Measurements from ENCODE around the gene KCNJ16.
A peak's percentile ranks its signal among the peaks of the same experiment; 100 is the strongest.

KCNJ16 gene

DNA sequence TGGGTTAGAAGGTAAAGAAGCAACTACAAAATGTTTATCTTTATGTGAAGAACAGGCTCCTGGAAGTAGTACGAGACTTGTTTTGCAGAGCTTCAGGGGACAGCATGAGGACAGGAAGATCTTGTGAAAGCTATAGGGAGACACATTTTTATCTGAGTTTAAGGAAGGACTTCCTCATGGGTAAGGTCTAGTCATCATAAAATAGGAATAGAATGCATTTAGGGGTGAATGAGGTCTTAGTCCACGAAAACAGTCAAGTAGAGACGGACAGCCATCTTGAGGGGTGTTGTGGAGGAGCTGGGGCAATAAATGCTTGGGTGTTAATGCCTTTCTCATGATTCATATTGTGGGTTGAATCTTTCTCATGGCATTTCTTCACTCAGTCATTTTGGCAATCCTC is 24.3 kb downstream of the KCNJ16 start:
- peak overlapping the region; percentile 64; the same call in 1 of the 2 replicates for H2AFZ ChIP-seq (ENCODE audit: low read length)
- H4K20me1 ChIP-seq (ENCODE audit: insufficient read depth, low read length, poor library complexity, severe bottlenecking), result no peaks in the 10 kb centered on the region
- TF ChIP-seq EZH2phosphoT487 (IDR thresholded peaks at IDR 0.05; ENCODE audit: borderline replicate concordance), result no peak
- TF ChIP-seq, protein P1, sequence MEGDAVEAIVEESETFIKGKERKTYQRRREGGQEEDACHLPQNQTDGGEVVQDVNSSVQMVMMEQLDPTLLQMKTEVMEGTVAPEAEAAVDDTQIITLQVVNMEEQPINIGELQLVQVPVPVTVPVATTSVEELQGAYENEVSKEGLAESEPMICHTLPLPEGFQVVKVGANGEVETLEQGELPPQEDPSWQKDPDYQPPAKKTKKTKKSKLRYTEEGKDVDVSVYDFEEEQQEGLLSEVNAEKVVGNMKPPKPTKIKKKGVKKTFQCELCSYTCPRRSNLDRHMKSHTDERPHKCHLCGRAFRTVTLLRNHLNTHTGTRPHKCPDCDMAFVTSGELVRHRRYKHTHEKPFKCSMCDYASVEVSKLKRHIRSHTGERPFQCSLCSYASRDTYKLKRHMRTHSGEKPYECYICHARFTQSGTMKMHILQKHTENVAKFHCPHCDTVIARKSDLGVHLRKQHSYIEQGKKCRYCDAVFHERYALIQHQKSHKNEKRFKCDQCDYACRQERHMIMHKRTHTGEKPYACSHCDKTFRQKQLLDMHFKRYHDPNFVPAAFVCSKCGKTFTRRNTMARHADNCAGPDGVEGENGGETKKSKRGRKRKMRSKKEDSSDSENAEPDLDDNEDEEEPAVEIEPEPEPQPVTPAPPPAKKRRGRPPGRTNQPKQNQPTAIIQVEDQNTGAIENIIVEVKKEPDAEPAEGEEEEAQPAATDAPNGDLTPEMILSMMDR (conservative IDR thresholded peaks at IDR 0.05; ENCODE audit: low read length), result no peak
- peak overlapping the region; percentile 10 for H3K4me3 ChIP-seq (ENCODE audit: low read length, poor library complexity, severe bottlenecking)
- H3K9me2 ChIP-seq (replicated peaks; ENCODE audit: low read depth, low read length), result no peaks in the 10 kb centered on the region
- H3K27me3 ChIP-seq (ENCODE audit: insufficient read depth, low read length, poor library complexity, severe bottlenecking), result no peaks in the 10 kb centered on the region
- peaks cover 39% of the 10 kb centered on the region for H3K4me1 ChIP-seq (ENCODE audit: insufficient read depth, low read length, poor library complexity, severe bottlenecking)
- H3K36me3 ChIP-seq (ENCODE audit: insufficient read depth, low read length), result no peaks in the 10 kb centered on the region
- H3K79me2 ChIP-seq (ENCODE audit: insufficient read depth, low read length), result no peaks in the 10 kb centered on the region
- peak overlapping the region; percentile 57 for H3K4me2 ChIP-seq (ENCODE audit: low read depth, low read length, poor library complexity, severe bottlenecking)
- H3K9me3 ChIP-seq (ENCODE audit: insufficient read depth, low read depth, low read length), result no peaks in the 10 kb centered on the region
- peak overlapping the region; percentile 51 for H3K9ac ChIP-seq (ENCODE audit: low read depth, low read length, poor library complexity, severe bottlenecking)
- H3F3A ChIP-seq (ENCODE audit: low read depth), result no peaks in the 10 kb centered on the region

DNA sequence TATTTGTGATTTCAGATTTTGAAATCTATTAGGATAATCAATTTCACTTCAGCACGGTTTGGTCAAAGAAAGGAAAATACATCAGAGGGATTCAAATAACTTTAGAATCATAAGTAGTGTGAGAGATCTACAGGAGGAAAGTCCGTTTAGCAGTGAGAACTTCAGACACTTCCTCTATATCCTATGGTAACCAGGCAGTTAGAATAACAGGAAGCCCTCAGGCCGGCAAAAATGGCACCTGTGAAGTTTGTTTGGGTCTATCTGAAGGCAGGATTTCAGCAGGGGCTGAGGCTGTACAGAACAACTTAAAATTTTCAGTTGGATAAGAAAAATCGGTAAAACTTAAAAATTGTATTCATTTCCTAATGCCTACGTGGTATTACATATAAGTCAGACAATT is 24.9 kb downstream of the KCNJ16 start:
- TF ChIP-seq, protein P1 (conservative IDR thresholded peaks at IDR 0.05; ENCODE audit: low read length), result no peak
- TF ChIP-seq EZH2phosphoT487 (IDR thresholded peaks at IDR 0.05; ENCODE audit: borderline replicate concordance), result no peak
- H3K9ac ChIP-seq (ENCODE audit: low read depth, low read length, poor library complexity, severe bottlenecking), result peak overlapping the region; percentile 51

DNA sequence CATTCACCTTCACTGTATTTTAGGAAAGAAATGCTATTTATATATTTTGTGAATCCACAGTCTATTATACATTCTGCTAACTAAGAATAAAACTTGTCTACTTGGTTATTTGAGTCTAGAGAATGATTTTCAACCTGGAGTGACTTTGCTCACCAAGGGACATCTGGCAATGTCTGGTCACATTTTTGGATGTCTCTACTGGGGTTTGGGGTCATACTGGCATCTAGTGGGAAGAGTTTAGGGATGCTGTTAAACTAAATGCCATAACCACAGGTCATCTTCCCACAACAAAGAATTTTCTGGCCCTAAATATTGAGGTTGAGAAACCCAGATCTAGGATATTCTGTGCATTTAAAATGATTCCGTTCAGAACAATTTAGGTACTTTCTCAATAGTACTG is 26.0 kb downstream of the KCNJ16 start:
- TF ChIP-seq EZH2phosphoT487 (IDR thresholded peaks at IDR 0.05; ENCODE audit: borderline replicate concordance), result no peak
- TF ChIP-seq, protein P1 (conservative IDR thresholded peaks at IDR 0.05; ENCODE audit: low read length), result peak; percentile 28; the same call in 1 of the 2 replicates
- Histone ChIP-seq H4K20me1 (ENCODE audit: insufficient read depth, low read length, poor library complexity, severe bottlenecking) (no peaks in the 10 kb centered on the region), H3K36me3 (ENCODE audit: insufficient read depth, low read length) (no peaks in the 10 kb centered on the region), H3K4me1 (ENCODE audit: insufficient read depth, low read length, poor library complexity, severe bottlenecking) (peaks cover 28% of the 10 kb centered on the region), H3K9ac (ENCODE audit: low read depth, low read length, poor library complexity, severe bottlenecking) (no peak overlapping the region), H3K79me2 (ENCODE audit: insufficient read depth, low read length) (no peaks in the 10 kb centered on the region), H3K4me2 (ENCODE audit: low read depth, low read length, poor library complexity, severe bottlenecking) (no peak overlapping the region), H2AFZ (ENCODE audit: low read length) (no peak overlapping the region), H3K9me3 (ENCODE audit: insufficient read depth, low read depth, low read length) (no peaks in the 10 kb centered on the region), H3K27me3 (ENCODE audit: insufficient read depth, low read length, poor library complexity, severe bottlenecking) (no peaks in the 10 kb centered on the region), H3F3A (ENCODE audit: low read depth) (no peaks in the 10 kb centered on the region), H3K9me2 (replicated peaks; ENCODE audit: low read depth, low read length) (no peaks in the 10 kb centered on the region), H3K4me3 (ENCODE audit: low read length, poor library complexity, severe bottlenecking) (no peak overlapping the region)

More for the DNA sequence above, 24.9 kb downstream of the KCNJ16 start:
- no peaks in the 10 kb centered on the region for H3K27me3 ChIP-seq (ENCODE audit: insufficient read depth, low read length, poor library complexity, severe bottlenecking)
- peak overlapping the region; percentile 10 for H3K4me3 ChIP-seq (ENCODE audit: low read length, poor library complexity, severe bottlenecking)
- no peaks in the 10 kb centered on the region for H4K20me1 ChIP-seq (ENCODE audit: insufficient read depth, low read length, poor library complexity, severe bottlenecking)
- peak overlapping the region; percentile 64 for H2AFZ ChIP-seq (ENCODE audit: low read length)
- no peaks in the 10 kb centered on the region for H3F3A ChIP-seq (ENCODE audit: low read depth)
- H3K4me1 ChIP-seq (ENCODE audit: insufficient read depth, low read length, poor library complexity, severe bottlenecking), result peaks cover 35% of the 10 kb centered on the region
- no peaks in the 10 kb centered on the region for H3K9me3 ChIP-seq (ENCODE audit: insufficient read depth, low read depth, low read length)
- H3K9me2 ChIP-seq (replicated peaks; ENCODE audit: low read depth, low read length), result no peaks in the 10 kb centered on the region
- peak overlapping the region; percentile 57 for H3K4me2 ChIP-seq (ENCODE audit: low read depth, low read length, poor library complexity, severe bottlenecking)
- H3K79me2 ChIP-seq (ENCODE audit: insufficient read depth, low read length), result no peaks in the 10 kb centered on the region
- H3K36me3 ChIP-seq (ENCODE audit: insufficient read depth, low read length), result no peaks in the 10 kb centered on the region

Measured in Loucy (cell line).